Measurements from ENCODE around the gene NOL9.

Gene NOL9

GRCh38 chr1:6588893-6589520 is 34.7 kb upstream of the NOL9 start:
- no peak for DNase-seq

- DNase-seq, result no peak
Observed at GRCh38 chr1:6588128-6588892, 34.0 kb upstream of the NOL9 start.

- no peak for DNase-seq
Observed at GRCh38 chr1:6587261-6588005, 33.1 kb upstream of the NOL9 start.

- DNase-seq, result no peak
Observed at GRCh38 chr1:6586404-6586816, 32.1 kb upstream of the NOL9 start.

GRCh38 chr1:6585841-6586240 is 31.5 kb upstream of the NOL9 start:
- DNase-seq, result no peak

- no peak for DNase-seq
Observed at GRCh38 chr1:6585081-6585722, 30.9 kb upstream of the NOL9 start.

GRCh38 chr1:6584126-6585080 is 30.1 kb upstream of the NOL9 start:
- no peak for DNase-seq

GRCh38 chr1:6582370-6582769 is 28.1 kb upstream of the NOL9 start:
- DNase-seq, result no peak

GRCh38 chr1:6581561-6582305 is 27.4 kb upstream of the NOL9 start:
- peak; percentile 46 for DNase-seq

- no peak for DNase-seq
Observed at GRCh38 chr1:6580593-6581409, 26.5 kb upstream of the NOL9 start.

- DNase-seq, result no peak
Observed at GRCh38 chr1:6580119-6580592, 25.8 kb upstream of the NOL9 start.

GRCh38 chr1:6579374-6580118 is 25.2 kb upstream of the NOL9 start, which contains the start of gene ZBTB48:
Gene ZBTB48 (plus strand): TSS chr1:6579994. CDS start chr1:6580610, 616 bp downstream.
- DNase-seq, result peak; percentile 96

GRCh38 chr1:6578624-6579373 is 24.5 kb upstream of the NOL9 start:
- no peak for DNase-seq

- no peak for DNase-seq
Observed at GRCh38 chr1:6577831-6578525, 23.7 kb upstream of the NOL9 start.

GRCh38 chr1:6574818-6575217 is 20.5 kb upstream of the NOL9 start:
- no peak for DNase-seq

GRCh38 chr1:6574025-6574620 is 19.8 kb upstream of the NOL9 start:
- no peak for DNase-seq

GRCh38 chr1:6572653-6573383 is 18.5 kb upstream of the NOL9 start:
- no peak for DNase-seq
